Superior temporal gyrus (tissue), 1 donor: Measurements from ENCODE around the gene PCNX1.

Experiments used
- DNase-seq: peaks from one replicate; pipeline ENCODE4 v3.0.0-alpha.2; 2016; ENCODE audit errors: extremely low spot score

PCNX1 gene

GRCh38 chr14:70957710-70958109 is 50.5 kb downstream of the PCNX1 start:
- DNase-seq = no peak

GRCh38 chr14:70962935-70963334 is 55.7 kb downstream of the PCNX1 start:
- DNase-seq = no peak

GRCh38 chr14:70964492-70964891 is 57.2 kb downstream of the PCNX1 start:
- DNase-seq = no peak

GRCh38 chr14:70971560-70971959 is 64.3 kb downstream of the PCNX1 start:
- no peak for DNase-seq

GRCh38 chr14:70972107-70972976 is 65.1 kb downstream of the PCNX1 start:
- peak; percentile 98 for DNase-seq

- no peak for DNase-seq
Measured at GRCh38 chr14:70976591-70976990, 69.3 kb downstream of the PCNX1 start.

- no peak for DNase-seq
Measured at GRCh38 chr14:70981000-70981952, 74.0 kb downstream of the PCNX1 start.

GRCh38 chr14:70982200-70982599 is 74.9 kb downstream of the PCNX1 start:
- no peak for DNase-seq

- no peak for DNase-seq
Measured at GRCh38 chr14:70987041-70987440, 79.8 kb downstream of the PCNX1 start.

GRCh38 chr14:70988452-70988851 is 81.2 kb downstream of the PCNX1 start:
- no peak for DNase-seq

- no peak for DNase-seq
Measured at GRCh38 chr14:70993931-70994330, 86.7 kb downstream of the PCNX1 start.

GRCh38 chr14:70995211-70995610 is 88.0 kb downstream of the PCNX1 start:
- DNase-seq = no peak

GRCh38 chr14:70995671-70996070 is 88.4 kb downstream of the PCNX1 start:
- no peak for DNase-seq

GRCh38 chr14:70999117-70999516 is 91.9 kb downstream of the PCNX1 start:
- no peak for DNase-seq

- no peak for DNase-seq
Measured at GRCh38 chr14:71000091-71000490, 92.8 kb downstream of the PCNX1 start.

- DNase-seq = no peak
Measured at GRCh38 chr14:71001742-71002141, 94.5 kb downstream of the PCNX1 start.

GRCh38 chr14:71003156-71003555 is 95.9 kb downstream of the PCNX1 start:
- DNase-seq = no peak

- DNase-seq = no peak
Measured at GRCh38 chr14:71004481-71004880, 97.2 kb downstream of the PCNX1 start.

GRCh38 chr14:71005076-71005475 is 97.8 kb downstream of the PCNX1 start:
- no peak for DNase-seq

GRCh38 chr14:71006200-71006563 is 98.9 kb downstream of the PCNX1 start:
- no peak for DNase-seq

GRCh38 chr14:71011479-71011878 is 104.2 kb downstream of the PCNX1 start:
- no peak for DNase-seq

- DNase-seq = no peak
Measured at GRCh38 chr14:71012888-71013287, 105.6 kb downstream of the PCNX1 start.
